Activated naive CD8-positive, alpha-beta T cell treated with anti-CD3 and anti-CD28 coated beads, Interleukin-2, amount 50 U/mL, for 24 hours (primary cell): ENCODE measurements around the gene ERN1.
A peak's percentile ranks its signal among the peaks of the same experiment; 100 is the strongest.

ENCODE experiments used
- ATAC-seq: fragments of 150-1000 bp; cut with Tn5 transposase; one replicate; pipeline ENCODE4 v1.10.0; 2021
- DNase-seq: peaks from one replicate; pipeline ENCODE4 v3.0.0; 2021
- H3K27ac Mint-ChIP-seq: one replicate; pipeline ENCODE4 v1.8.0; 2021; ENCODE audit warnings: mild to moderate bottlenecking, mixed read lengths
- H3K27me3 Mint-ChIP-seq: one replicate; pipeline ENCODE4 v1.8.0; 2021; ENCODE audit warnings: mixed read lengths
- H3K36me3 Mint-ChIP-seq: one replicate; pipeline ENCODE4 v1.8.0; 2021; ENCODE audit warnings: low read depth, mixed read lengths
- H3K4me1 Mint-ChIP-seq: one replicate; pipeline ENCODE4 v1.8.0; 2021; ENCODE audit warnings: mixed read lengths
- H3K4me3 Mint-ChIP-seq: one replicate; pipeline ENCODE4 v1.8.0; 2021; ENCODE audit warnings: mild to moderate bottlenecking, moderate library complexity, mixed read lengths
- H3K9me3 Mint-ChIP-seq: one replicate; pipeline ENCODE4 v1.8.0; 2021; ENCODE audit warnings: mixed read lengths

The ERN1 gene

GRCh38 chr17:64006361-64007088, 123.4 kb downstream of the ERN1 start:
- no peak for DNase-seq
- peaks cover 46% of the 10 kb centered on the region for H3K4me1 Mint-ChIP-seq

GRCh38 chr17:64005734-64006167, 124.2 kb downstream of the ERN1 start:
- Mint-ChIP-seq H3K4me3 (no peak overlapping the region), H3K9me3 (no peaks in the 10 kb centered on the region), H3K36me3 (peaks cover 14% of the 10 kb centered on the region), H3K27me3 (no peaks in the 10 kb centered on the region), H3K4me1 (peaks cover 39% of the 10 kb centered on the region), H3K27ac (peak overlapping the region; percentile 69)
- ATAC-seq (no peak), DNase-seq (no peak)

More at GRCh38 chr17:64006361-64007088, 123.4 kb downstream of the ERN1 start:
- H3K27me3 Mint-ChIP-seq = no peaks in the 10 kb centered on the region
- ATAC-seq = no peak
- H3K9me3 Mint-ChIP-seq = no peaks in the 10 kb centered on the region
- peaks cover 20% of the 10 kb centered on the region for H3K36me3 Mint-ChIP-seq
- no peak overlapping the region for H3K4me3 Mint-ChIP-seq
- H3K27ac Mint-ChIP-seq = no peak overlapping the region

GRCh38 chr17:64004903-64005733, 124.8 kb downstream of the ERN1 start:
- H3K4me3 Mint-ChIP-seq = no peak overlapping the region
- peaks cover 33% of the 10 kb centered on the region for H3K4me1 Mint-ChIP-seq
- no peaks in the 10 kb centered on the region for H3K27me3 Mint-ChIP-seq
- H3K36me3 Mint-ChIP-seq = peaks cover 13% of the 10 kb centered on the region
- DNase-seq = no peak
- no peak for ATAC-seq
- H3K27ac Mint-ChIP-seq = peak overlapping the region; percentile 11
- no peaks in the 10 kb centered on the region for H3K9me3 Mint-ChIP-seq

GRCh38 chr17:64004218-64004770, 125.7 kb downstream of the ERN1 start:
- Mint-ChIP-seq H3K36me3 (peaks cover 9% of the 10 kb centered on the region), H3K9me3 (no peaks in the 10 kb centered on the region)
- ATAC-seq = no peak

GRCh38 chr17:64003526-64004121, 126.3 kb downstream of the ERN1 start:
- DNase-seq = no peak
- Mint-ChIP-seq H3K27me3 (no peaks in the 10 kb centered on the region), H3K27ac (no peak overlapping the region), H3K4me1 (peaks cover 31% of the 10 kb centered on the region), H3K9me3 (no peaks in the 10 kb centered on the region), H3K4me3 (no peak overlapping the region), H3K36me3 (peaks cover 7% of the 10 kb centered on the region)
- ATAC-seq = no peak

More at GRCh38 chr17:64004218-64004770, 125.7 kb downstream of the ERN1 start:
- peaks cover 30% of the 10 kb centered on the region for H3K4me1 Mint-ChIP-seq
- H3K27ac Mint-ChIP-seq = peak overlapping the region; percentile 11
- H3K27me3 Mint-ChIP-seq = no peaks in the 10 kb centered on the region
- H3K4me3 Mint-ChIP-seq = no peak overlapping the region
- DNase-seq = no peak

GRCh38 chr17:64002658-64003525, 127.1 kb downstream of the ERN1 start:
- Mint-ChIP-seq H3K36me3 (peaks cover 7% of the 10 kb centered on the region), H3K4me1 (peaks cover 26% of the 10 kb centered on the region), H3K4me3 (no peak overlapping the region), H3K27ac (no peak overlapping the region), H3K9me3 (no peaks in the 10 kb centered on the region), H3K27me3 (no peaks in the 10 kb centered on the region)
- DNase-seq (no peak), ATAC-seq (no peak)

- Mint-ChIP-seq H3K4me1 (peaks cover 25% of the 10 kb centered on the region), H3K27ac (no peak overlapping the region), H3K36me3 (peaks cover 7% of the 10 kb centered on the region), H3K4me3 (no peak overlapping the region), H3K27me3 (no peaks in the 10 kb centered on the region), H3K9me3 (no peaks in the 10 kb centered on the region)
- DNase-seq = no peak
- ATAC-seq = no peak
Observed at GRCh38 chr17:64001763-64002529, 128.0 kb downstream of the ERN1 start.

- Mint-ChIP-seq H3K4me1 (peaks cover 23% of the 10 kb centered on the region), H3K27ac (no peak overlapping the region), H3K4me3 (no peak overlapping the region), H3K27me3 (no peaks in the 10 kb centered on the region), H3K36me3 (peaks cover 7% of the 10 kb centered on the region), H3K9me3 (no peaks in the 10 kb centered on the region)
- ATAC-seq (no peak), DNase-seq (no peak)
Observed at GRCh38 chr17:64001091-64001579, 128.8 kb downstream of the ERN1 start.

GRCh38 chr17:63999680-64000531, 130.0 kb downstream of the ERN1 start:
- H3K27ac Mint-ChIP-seq = peak overlapping the region; percentile 0
- DNase-seq = no peak
- H3K27me3 Mint-ChIP-seq = no peaks in the 10 kb centered on the region
- no peak overlapping the region for H3K4me3 Mint-ChIP-seq
- peaks cover 6% of the 10 kb centered on the region for H3K36me3 Mint-ChIP-seq
- ATAC-seq = no peak
- H3K4me1 Mint-ChIP-seq = peaks cover 21% of the 10 kb centered on the region
- no peaks in the 10 kb centered on the region for H3K9me3 Mint-ChIP-seq

- H3K27ac Mint-ChIP-seq = peak overlapping the region; percentile 0
- H3K9me3 Mint-ChIP-seq = no peaks in the 10 kb centered on the region
- no peaks in the 10 kb centered on the region for H3K27me3 Mint-ChIP-seq
- ATAC-seq (no peak), DNase-seq (no peak)
- peaks cover 6% of the 10 kb centered on the region for H3K36me3 Mint-ChIP-seq
- peaks cover 22% of the 10 kb centered on the region for H3K4me1 Mint-ChIP-seq
- peak overlapping the region; percentile 71 for H3K4me3 Mint-ChIP-seq
Observed at GRCh38 chr17:63998721-63999679, 130.9 kb downstream of the ERN1 start.

GRCh38 chr17:63998050-63998720, 131.8 kb downstream of the ERN1 start, which contains the start of gene PRR29:
Gene PRR29 (plus strand): TSS chr17:63998351. CDS start chr17:63998365, 14 bp downstream.
- peak; percentile 72 for ATAC-seq
- H3K9me3 Mint-ChIP-seq = no peaks in the 10 kb centered on the region
- H3K27me3 Mint-ChIP-seq = no peaks in the 10 kb centered on the region

More at GRCh38 chr17:63998050-63998720, 131.8 kb downstream of the ERN1 start, which contains the start of gene PRR29:
- DNase-seq = peak; percentile 75
- Mint-ChIP-seq H3K27ac (no peak within 1 kb of the TSS), H3K4me1 (peaks cover 28% of the 10 kb centered on the region), H3K4me3 (peak within 1 kb of the TSS; percentile 80), H3K36me3 (peaks cover under 1% of the 10 kb centered on the region)
